Large intestine (tissue), 3 donors: ENCODE measurements around the gene SCLY. TPM values are rescaled to one million over a fixed set of nuclear protein-coding genes. Genes with fewer than 3 reads are reported as not detected.

ENCODE experiments used
- DNase-seq, 2 donors: peaks; one replicate each; pipeline versions ENCODE4 v3.0.0 to v3.0.0-alpha.2; 2013
- H3K27ac ChIP-seq: one replicate; pipeline ENCODE4 v1.5.1; 2013; ENCODE audit warnings: low read length
- H3K27me3 ChIP-seq: 2 replicates; pipeline ENCODE4 v1.6.1; 2013; ENCODE audit warnings: low read length; ENCODE audit not compliant: control insufficient read depth, insufficient read depth
- H3K36me3 ChIP-seq: 2 replicates; pipeline ENCODE4 v1.6.1; 2013; ENCODE audit warnings: low read length; ENCODE audit not compliant: control insufficient read depth, insufficient read depth
- H3K4me1 ChIP-seq: one replicate; pipeline ENCODE4 v1.6.1; 2013; ENCODE audit warnings: low read length; ENCODE audit not compliant: control insufficient read depth, insufficient read depth
- H3K4me3 ChIP-seq: one replicate; pipeline ENCODE4 v1.5.1; 2013; ENCODE audit warnings: low read length
- H3K9me3 ChIP-seq: one replicate; pipeline ENCODE4 v1.6.1; 2013; ENCODE audit warnings: mild to moderate bottlenecking, low read depth, low read length, moderate library complexity; ENCODE audit not compliant: control insufficient read depth
- WGBS: methylation state at CpG from one replicate; pipeline ENCODE4 v1.1.5; 2013; ENCODE audit warnings: low lambda C conversion rate; ENCODE audit not compliant: insufficient coverage; 5-methylcytosine and 5-hydroxymethylcytosine counted together
- polyA plus RNA-seq: library from polyadenylated mRNA; unstranded; fragments of 120-200 nt; gene quantifications from one replicate; pipeline ENCODE4 v1.2.1, GENCODE V29; 2013

Gene SCLY
- polyA plus RNA-seq, 1 donor = 21.5 TPM

DNA sequence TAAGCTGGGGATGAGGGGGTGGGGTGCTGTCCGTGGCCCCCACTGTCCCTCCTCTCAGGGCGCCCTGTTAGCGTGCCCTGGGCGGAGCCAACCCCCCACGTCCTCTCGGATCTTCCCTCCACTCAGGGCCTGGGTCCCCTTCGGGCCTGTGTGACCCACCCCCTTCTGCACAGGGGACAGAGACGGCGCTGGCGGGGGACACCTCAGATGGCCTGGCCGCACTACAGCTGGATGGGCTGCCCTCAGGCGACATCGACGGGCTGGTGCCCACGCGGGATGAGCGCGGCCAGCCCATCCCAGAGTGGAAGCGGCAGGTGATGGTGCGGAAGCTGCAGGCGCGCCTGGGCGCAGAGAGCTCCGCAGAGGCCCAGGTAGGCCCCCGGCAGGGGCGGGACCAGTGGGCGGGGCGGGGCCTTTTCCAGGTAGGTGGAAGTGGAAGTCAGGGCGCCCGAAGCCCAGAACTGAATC lies 67.8 kb downstream of the SCLY start:
- WGBS = no CpG with 5 or more reads among the region's 30 CpGs
- no peaks in the 10 kb centered on the region for H3K27me3 ChIP-seq
- H3K4me1 ChIP-seq = peaks cover 3% of the 10 kb centered on the region
- no peak overlapping the region for H3K4me3 ChIP-seq
- no peaks in the 10 kb centered on the region for H3K36me3 ChIP-seq
- H3K27ac ChIP-seq = no peak overlapping the region
- no peak for DNase-seq
- peaks cover 8% of the 10 kb centered on the region for H3K9me3 ChIP-seq

DNA sequence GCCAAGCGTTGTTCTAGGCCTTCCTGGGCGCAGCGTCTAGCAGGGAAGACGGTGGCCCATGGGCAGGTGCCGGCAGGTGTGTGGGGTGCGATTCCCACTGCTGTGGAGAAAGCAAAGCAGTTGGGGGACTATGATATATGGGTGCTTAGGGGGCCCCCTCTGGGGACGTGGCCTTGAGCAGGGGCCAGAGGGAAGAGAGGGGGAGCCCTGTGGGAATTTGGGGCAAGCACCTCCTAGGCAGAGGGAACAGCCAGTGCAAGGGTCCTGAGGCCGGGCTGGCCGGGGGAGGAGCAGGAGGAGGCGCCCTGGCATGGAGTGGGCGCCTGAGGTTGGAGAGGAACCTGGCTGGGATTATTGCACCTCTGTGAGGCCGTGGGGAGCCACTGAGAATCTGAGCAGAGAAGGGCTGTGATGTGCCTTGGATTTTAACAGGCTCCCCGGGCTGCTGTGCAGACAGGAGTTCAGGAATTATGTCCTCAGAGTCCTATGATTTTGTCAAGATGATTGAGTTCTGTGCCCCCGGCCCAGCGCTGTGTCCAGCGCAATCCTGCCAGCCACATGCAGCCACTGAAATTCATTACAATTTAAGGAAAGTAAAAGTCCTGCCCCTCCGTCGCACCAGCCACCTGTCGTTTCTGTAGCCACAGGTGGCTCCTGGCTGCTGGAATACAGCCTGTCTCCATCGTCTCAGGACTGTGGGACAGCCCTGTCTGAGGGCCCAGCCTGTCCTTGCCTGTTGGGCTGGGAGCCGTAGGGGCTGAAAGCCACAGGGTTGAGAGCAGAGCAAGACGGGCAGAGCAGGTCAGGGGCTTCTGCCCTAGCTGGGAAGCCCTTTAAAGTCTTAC lies 68.6 kb downstream of the SCLY start:
- no peak overlapping the region for H3K4me3 ChIP-seq
- WGBS = no CpG with 5 or more reads among the region's 22 CpGs
- no peaks in the 10 kb centered on the region for H3K27me3 ChIP-seq
- H3K27ac ChIP-seq = no peak overlapping the region
- H3K36me3 ChIP-seq = no peaks in the 10 kb centered on the region
- H3K4me1 ChIP-seq = peaks cover 3% of the 10 kb centered on the region
- no peak for DNase-seq
- peaks cover 8% of the 10 kb centered on the region for H3K9me3 ChIP-seq

DNA sequence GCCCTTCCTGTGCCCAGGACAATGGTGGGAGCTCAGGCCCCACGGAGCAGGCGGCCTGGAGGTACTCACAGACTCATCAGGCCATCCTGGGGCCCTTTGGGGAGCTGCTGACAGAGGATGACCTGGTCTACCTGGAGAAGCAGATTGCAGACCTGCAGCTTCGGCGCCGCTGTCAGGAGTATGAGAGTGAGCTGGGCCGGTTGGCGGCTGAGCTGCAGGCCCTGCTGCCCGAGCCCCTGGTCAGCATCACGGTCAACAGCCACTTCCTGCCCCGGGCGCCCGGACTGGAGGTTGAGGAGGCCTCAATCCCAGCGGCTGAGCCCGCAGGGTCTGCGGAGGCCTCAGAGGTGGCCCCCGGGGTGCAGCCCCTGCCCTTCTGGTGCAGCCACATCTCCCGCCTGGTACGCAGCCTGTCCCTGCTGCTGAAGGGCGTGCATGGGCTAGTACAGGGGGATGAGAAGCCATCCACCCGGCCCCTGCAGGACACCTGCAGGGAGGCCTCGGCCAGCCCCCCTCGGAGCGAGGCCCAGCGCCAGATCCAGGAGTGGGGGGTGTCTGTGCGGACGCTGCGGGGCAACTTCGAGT lies 69.4 kb downstream of the SCLY start:
- no CpG with 5 or more reads among the region's 28 CpGs for WGBS
- no peaks in the 10 kb centered on the region for H3K36me3 ChIP-seq
- peaks cover 3% of the 10 kb centered on the region for H3K4me1 ChIP-seq
- H3K9me3 ChIP-seq = peaks cover 8% of the 10 kb centered on the region
- H3K27me3 ChIP-seq = no peaks in the 10 kb centered on the region
- no peak overlapping the region for H3K27ac ChIP-seq
- DNase-seq = no peak
- no peak overlapping the region for H3K4me3 ChIP-seq

DNA sequence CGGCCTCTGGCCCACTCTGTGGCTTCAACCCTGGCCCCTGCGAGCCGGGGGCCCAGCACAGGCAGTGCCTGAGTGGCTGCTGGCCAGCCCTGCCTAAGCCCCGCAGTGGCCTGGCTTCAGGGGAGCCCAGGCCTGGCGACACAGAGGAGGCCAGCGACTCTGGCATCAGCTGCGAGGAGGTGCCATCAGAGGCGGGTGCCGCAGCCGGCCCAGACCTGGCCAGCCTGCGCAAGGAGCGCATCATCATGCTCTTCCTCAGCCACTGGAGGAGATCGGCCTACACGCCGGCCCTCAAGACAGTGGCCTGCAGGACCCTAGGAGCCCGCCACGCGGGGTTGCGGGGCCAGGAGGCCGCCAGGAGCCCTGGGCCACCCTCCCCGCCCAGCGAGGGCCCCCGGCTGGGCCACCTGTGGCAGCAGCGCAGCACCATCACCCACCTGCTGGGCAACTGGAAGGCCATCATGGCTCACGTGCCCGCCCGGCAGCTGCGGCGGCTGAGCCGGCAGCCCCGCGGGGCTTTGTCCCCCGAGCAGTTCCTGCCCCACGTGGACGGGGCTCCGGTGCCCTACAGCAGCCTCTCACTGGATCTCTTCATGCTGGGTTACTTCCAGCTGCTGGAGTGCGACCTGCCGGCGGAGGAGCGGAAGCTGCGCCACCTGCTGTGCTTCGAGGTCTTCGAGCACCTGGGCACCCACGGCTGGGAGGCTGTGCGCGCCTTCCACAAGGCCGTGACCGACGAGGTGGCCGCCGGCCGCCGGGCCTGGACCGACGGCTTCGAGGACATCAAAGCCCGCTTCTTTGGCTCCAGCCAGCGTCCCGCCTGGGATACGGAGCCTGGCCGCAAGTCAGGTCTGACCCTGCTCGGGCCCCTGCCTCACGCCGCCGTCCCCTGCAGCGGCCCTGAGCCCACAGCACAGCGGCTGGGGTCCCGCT lies 70.2 kb downstream of the SCLY start:
- H3K4me1 ChIP-seq = peaks cover 3% of the 10 kb centered on the region
- peaks cover 7% of the 10 kb centered on the region for H3K9me3 ChIP-seq
- no peak for DNase-seq
- no CpG with 5 or more reads among the region's 68 CpGs for WGBS
- H3K27me3 ChIP-seq = no peaks in the 10 kb centered on the region
- H3K27ac ChIP-seq = no peak overlapping the region
- no peaks in the 10 kb centered on the region for H3K36me3 ChIP-seq
- H3K4me3 ChIP-seq = no peak overlapping the region

DNA sequence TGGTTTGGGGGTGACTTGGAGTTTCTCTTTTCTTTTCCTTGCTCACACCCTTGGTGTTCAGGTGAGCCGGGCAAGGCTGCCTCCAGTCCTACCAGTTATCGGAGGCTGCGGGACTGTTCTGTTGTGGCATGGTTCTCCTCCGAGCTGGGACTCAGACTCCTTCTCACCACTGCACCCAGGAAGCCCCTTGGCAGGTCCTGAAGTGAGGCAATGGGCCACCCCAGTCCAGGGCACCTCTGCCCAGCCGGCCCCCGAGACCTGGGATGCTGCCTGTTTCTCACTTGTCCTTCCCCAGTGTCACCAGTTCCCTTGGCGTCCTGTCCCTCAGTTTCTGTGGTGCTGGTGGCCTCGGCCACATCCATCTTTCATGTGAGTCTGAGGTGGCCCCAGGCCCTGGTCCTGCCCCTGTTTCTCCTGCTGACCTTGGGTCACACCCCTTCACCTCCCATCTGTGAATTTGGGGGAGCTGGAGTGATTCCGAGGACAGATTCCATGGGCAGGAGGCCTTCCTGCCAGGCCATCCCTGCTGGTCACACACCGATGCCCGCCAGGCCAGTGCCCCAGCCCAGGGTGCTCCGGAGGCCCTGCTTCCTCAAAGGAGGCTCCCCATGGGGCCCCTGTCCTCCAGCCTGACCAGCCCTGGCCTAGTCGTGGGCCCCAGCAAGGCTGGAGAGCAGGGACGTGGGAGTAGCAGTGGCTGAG lies 71.1 kb downstream of the SCLY start:
- Histone ChIP-seq H3K4me3 (no peak overlapping the region), H3K27me3 (no peaks in the 10 kb centered on the region), H3K36me3 (no peaks in the 10 kb centered on the region), H3K27ac (no peak overlapping the region), H3K4me1 (peaks cover 3% of the 10 kb centered on the region), H3K9me3 (no peaks in the 10 kb centered on the region)
- no peak for DNase-seq
- no CpG with 5 or more reads among the region's 14 CpGs for WGBS

DNA sequence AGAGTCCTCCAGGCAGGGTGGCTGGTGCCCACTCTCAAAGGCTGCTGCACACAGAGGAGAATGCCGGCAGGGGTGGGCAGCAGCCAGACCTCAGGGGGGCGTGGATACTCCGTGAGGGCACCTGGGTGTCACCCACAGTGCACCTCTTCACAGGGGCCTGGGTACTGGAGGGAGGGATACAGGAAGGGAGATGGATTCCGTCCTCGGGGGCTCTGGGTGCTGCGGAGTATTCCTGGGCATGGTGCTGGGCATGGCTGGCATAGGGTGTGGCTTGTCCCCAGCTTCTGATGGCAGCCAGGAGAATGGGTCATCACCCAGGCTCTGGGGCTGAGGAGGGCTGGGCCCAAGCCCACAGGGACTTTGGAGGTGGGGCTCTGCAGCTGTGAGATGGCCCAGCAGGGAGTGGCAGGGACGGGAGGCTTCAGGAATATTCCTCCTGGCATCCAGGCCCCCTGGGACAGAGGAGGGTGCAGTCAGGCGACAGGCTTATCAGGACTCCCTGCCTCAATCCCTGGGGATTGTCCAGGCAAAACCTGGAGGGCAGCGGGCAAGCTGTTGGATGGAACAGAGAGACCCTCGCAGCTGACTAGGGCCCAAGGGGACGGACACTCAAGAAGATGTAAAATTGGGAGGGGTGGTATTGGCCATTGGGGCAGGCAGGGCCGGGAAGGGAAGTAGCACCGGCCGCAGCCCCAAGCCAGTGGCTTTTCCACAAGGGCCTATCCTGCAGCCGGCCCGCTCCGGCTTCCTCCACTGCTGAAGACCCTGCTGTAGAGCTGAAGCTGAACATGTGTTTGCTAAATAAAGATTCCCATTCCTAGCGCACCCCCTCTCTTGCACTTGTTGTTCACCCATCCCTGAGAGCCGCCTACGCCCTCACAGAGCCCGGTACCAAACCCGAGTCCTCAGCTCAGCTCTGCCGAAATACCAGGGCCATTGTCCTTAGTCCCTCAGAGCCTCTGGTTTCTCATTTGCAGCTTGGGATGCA lies 72.0 kb downstream of the SCLY start:
- H3K27me3 ChIP-seq = no peaks in the 10 kb centered on the region
- WGBS = no CpG with 5 or more reads among the region's 23 CpGs
- H3K27ac ChIP-seq = no peak overlapping the region
- H3K36me3 ChIP-seq = no peaks in the 10 kb centered on the region
- no peaks in the 10 kb centered on the region for H3K9me3 ChIP-seq
- H3K4me3 ChIP-seq = no peak overlapping the region
- DNase-seq = no peak
- H3K4me1 ChIP-seq = peaks cover 2% of the 10 kb centered on the region

DNA sequence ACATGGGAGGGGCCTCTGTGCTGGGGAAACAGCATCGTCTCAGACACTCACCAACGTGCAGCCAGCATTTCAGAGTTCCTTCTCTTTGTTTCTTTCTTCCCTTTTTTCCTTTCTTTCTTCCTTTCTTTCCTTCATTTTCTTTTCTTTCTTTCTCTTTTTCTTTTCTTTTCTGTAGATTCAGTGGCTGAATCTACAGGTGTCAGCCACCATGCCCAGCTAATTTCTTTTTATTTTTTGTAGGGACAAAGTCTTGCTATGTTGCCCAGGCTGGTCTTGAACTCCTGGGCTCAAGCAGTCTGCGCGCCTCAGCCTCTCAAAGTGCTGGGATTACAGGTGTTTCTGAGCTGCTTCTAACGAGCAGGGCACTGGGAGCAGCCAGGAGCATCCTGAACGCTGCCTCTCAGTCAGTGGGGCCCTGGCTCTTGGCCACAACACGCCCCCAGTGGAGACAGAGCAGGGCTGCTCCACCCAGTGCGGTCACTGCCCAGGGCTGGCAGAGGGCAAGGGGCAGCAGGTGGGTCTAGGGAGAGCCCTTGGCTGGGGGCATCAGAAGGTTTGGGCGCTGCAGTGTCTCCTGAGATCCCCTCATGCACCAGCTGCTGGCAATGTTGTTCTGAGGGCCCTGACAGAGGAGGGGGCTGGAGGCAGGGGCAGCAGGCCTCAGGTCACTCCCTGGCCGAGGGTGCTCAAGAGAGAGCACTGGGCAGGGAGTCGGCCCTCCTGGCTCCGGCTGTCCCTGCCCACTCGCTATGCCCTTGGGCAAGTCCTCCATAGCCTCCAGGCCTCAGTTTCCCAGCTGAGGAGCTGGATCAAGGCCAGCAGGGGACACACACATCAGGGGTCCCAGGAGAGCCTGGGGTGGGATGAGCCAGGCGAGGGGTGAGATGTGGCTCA lies 72.9 kb downstream of the SCLY start:
- Histone ChIP-seq H3K9me3 (no peaks in the 10 kb centered on the region), H3K27me3 (no peaks in the 10 kb centered on the region), H3K36me3 (no peaks in the 10 kb centered on the region), H3K27ac (no peak overlapping the region), H3K4me1 (no peaks in the 10 kb centered on the region), H3K4me3 (no peak overlapping the region)
- DNase-seq = no peak
- WGBS = 60% methylated on average over 1 of the region's 14 CpGs

DNA sequence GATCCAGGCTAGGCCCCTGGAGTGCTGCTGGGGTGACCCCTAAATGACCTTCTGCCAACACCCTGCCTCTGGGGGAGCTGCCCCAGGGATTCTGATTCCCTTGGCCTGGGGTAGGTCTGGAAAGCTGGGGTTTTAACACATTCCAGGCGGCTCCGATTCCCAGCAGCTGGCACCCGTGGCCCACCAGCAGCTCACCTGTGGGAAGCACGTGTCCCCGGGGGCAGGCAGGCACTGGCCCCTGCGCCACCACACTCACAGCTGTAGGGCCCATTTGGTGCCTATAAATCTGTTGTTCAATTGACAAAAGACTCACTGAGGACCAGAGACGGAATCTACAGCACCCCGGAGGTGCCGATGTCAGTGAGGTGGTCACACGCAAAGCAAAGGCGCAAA lies 73.6 kb downstream of the SCLY start:
- H3K27me3 ChIP-seq = no peaks in the 10 kb centered on the region
- no peaks in the 10 kb centered on the region for H3K36me3 ChIP-seq
- no peak for DNase-seq
- H3K9me3 ChIP-seq = no peaks in the 10 kb centered on the region
- no peak overlapping the region for H3K27ac ChIP-seq
- no peak overlapping the region for H3K4me3 ChIP-seq
- no peaks in the 10 kb centered on the region for H3K4me1 ChIP-seq
- no CpG with 5 or more reads among the region's 11 CpGs for WGBS
